SU-DHL-6 (cell line): ENCODE results near the gene C20orf204.

Experiments used
- EZH2phosphoT487 ChIP-seq: fragments of 200-600 bp; sonication (generic), shearing (Covaris generic); conservative IDR thresholded peaks from 2 replicates; pipeline ENCODE4 v1.6.1; 2018; ENCODE audit warnings: mild to moderate bottlenecking, antibody characterized with exemption, low read length, moderate library complexity, mixed read lengths
- TF ChIP-seq, protein P1 (sequence below): fragments of 200-600 bp; sonication (generic); IDR thresholded peaks from one replicate; pipeline ENCODE4 v1.5.1; 2017; ENCODE audit warnings: antibody characterized with exemption, mild to moderate bottlenecking, low read length, moderate library complexity; ENCODE audit not compliant: insufficient read depth, poor library complexity, severe bottlenecking

DNA sequence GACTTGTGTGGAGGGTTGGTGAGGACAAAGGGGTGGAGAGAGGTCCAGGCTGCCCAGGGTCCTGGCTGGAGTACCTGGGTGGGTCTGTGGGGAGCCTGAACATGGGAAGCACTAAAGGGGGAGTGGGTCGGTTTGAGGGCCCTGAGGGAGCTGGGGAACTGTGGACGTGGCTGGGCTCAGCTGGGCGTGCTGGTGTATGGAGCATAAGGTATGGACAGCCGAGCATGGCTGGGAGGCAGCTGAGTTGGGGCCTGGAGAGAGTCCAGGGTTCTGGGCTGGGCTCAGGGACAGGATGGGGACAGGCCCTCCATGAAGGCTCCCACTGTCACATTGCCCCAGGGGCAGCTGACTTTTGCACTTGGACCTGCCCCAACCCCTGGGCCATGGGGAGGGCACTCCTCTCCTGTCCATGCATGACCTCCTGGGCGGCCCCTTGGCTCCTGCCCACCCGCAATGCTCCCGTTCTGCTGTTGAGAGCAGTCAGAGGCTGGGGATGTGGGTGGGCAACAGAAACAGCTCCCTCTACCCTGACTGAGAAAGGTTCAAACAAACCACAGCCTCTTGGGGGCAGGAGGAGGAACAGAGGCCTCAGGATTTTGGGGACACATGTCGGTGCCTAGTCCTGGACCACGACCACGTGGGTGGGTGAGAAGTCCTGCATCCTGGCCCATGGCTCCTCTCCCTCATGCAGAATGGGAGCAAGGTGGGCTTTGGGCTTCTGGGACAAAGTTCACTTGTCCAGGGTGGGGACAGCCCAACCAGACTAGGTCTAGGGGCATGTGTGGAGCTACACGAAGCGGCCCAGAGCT is 4.5 kb downstream of the C20orf204 start:
- TF ChIP-seq, protein P1, sequence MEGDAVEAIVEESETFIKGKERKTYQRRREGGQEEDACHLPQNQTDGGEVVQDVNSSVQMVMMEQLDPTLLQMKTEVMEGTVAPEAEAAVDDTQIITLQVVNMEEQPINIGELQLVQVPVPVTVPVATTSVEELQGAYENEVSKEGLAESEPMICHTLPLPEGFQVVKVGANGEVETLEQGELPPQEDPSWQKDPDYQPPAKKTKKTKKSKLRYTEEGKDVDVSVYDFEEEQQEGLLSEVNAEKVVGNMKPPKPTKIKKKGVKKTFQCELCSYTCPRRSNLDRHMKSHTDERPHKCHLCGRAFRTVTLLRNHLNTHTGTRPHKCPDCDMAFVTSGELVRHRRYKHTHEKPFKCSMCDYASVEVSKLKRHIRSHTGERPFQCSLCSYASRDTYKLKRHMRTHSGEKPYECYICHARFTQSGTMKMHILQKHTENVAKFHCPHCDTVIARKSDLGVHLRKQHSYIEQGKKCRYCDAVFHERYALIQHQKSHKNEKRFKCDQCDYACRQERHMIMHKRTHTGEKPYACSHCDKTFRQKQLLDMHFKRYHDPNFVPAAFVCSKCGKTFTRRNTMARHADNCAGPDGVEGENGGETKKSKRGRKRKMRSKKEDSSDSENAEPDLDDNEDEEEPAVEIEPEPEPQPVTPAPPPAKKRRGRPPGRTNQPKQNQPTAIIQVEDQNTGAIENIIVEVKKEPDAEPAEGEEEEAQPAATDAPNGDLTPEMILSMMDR: no peak
- TF ChIP-seq EZH2phosphoT487: no peak
